Testis (tissue), 2 donors: ENCODE results near the gene NAP1L5.

Source experiments
- CTCF ChIP-seq, 3 experiments: fragments of 450-650 bp in 2 of 3; fragments of 200-600 bp in 1 of 3; sonication (generic) in 1 of 3; IDR thresholded peaks; one replicate each; pipeline ENCODE4 v1.5.1; 2016 to 2019; ENCODE audit warnings: antibody characterized with exemption in 3 of 3, mild to moderate bottlenecking in 2 of 3, moderate library complexity in 1 of 3
- POLR2A ChIP-seq: fragments of 450-650 bp; IDR thresholded peaks from one replicate; pipeline ENCODE4 v1.6.1; 2017; ENCODE audit warnings: antibody characterized with exemption, mild to moderate bottlenecking, moderate library complexity

- no peak for TF ChIP-seq CTCF (IDR thresholded peaks at IDR 0.05)
- TF ChIP-seq POLR2A, result no peak
Observed at GRCh38 chr4:88745581-88746163, 48.0 kb upstream of the NAP1L5 start.
